SU-DHL-6 (cell line): ENCODE measurements around the gene GLG1.
"Not testable (repeated sequence)": the region's sequence is repeated elsewhere in the genome, so short reads cannot be mapped to it uniquely, and the experiment has no call there.

Source experiments
- H2AFZ ChIP-seq: fragments of 200-600 bp; sonication (generic); 2 replicates; pipeline ENCODE4 v1.6.1; 2014; ENCODE audit warnings: low read depth, mild to moderate bottlenecking, moderate library complexity, mixed read lengths, antibody characterized with exemption, low read length; ENCODE audit not compliant: severe bottlenecking
- H3F3A ChIP-seq: fragments of 200-600 bp; shearing (Covaris generic); 2 replicates; pipeline ENCODE4 v1.6.0; 2016; ENCODE audit warnings: antibody characterized with exemption, mild to moderate bottlenecking; ENCODE audit not compliant: insufficient read depth
- H3K27ac ChIP-seq: fragments of 200-600 bp; sonication (generic); 2 replicates; pipeline ENCODE4 v1.5.1; 2016; ENCODE audit warnings: low read depth, mild to moderate bottlenecking, low read length, moderate library complexity, mixed read lengths
- H3K27me3 ChIP-seq: fragments of 200-600 bp; sonication (generic), shearing (Covaris generic); 2 replicates; pipeline ENCODE4 v1.6.0; 2014; ENCODE audit warnings: mild to moderate bottlenecking, low read length
- H3K36me3 ChIP-seq: fragments of 200-600 bp; sonication (generic); 2 replicates; pipeline ENCODE4 v1.6.1; 2014; ENCODE audit warnings: mild to moderate bottlenecking, low read length, mixed read lengths
- H3K4me2 ChIP-seq: fragments of 300-600, 200-600 bp; shearing (Covaris generic), sonication (generic); 2 replicates; pipeline ENCODE4 v1.6.0; 2014; ENCODE audit warnings: low read length, low read depth, mild to moderate bottlenecking; ENCODE audit not compliant: poor library complexity, severe bottlenecking
- H3K4me3 ChIP-seq: fragments of 200-600 bp; sonication (generic); 2 replicates; pipeline ENCODE4 v1.5.1; 2014; ENCODE audit warnings: antibody characterized with exemption, low read length, mild to moderate bottlenecking, mixed read lengths; ENCODE audit not compliant: insufficient read depth, poor library complexity, severe bottlenecking
- H3K79me2 ChIP-seq: fragments of 200-600 bp; sonication (generic); 2 replicates; pipeline ENCODE4 v1.6.1; 2014; ENCODE audit warnings: mild to moderate bottlenecking, low read length, moderate library complexity; ENCODE audit not compliant: insufficient read depth
- H3K9ac ChIP-seq: fragments of 200-600 bp; sonication (generic); 2 replicates; pipeline ENCODE4 v1.7.0; 2014; ENCODE audit warnings: mild to moderate bottlenecking, low read length
- H3K9me2 ChIP-seq: fragments of 200-600 bp; sonication (generic); replicated peaks from 2 replicates; pipeline ENCODE4 v1.6.1; 2014; ENCODE audit warnings: low read length; ENCODE audit not compliant: insufficient read depth
- H3K9me3 ChIP-seq: fragments of 200-600 bp; sonication (generic); 2 replicates; pipeline ENCODE4 v1.6.1; 2014; ENCODE audit warnings: low read length, mixed read lengths; ENCODE audit not compliant: insufficient read depth
- H4K20me1 ChIP-seq: fragments of 200-600 bp; sonication (generic); 2 replicates; pipeline ENCODE4 v1.6.1; 2014; ENCODE audit warnings: low read depth, mild to moderate bottlenecking, antibody characterized with exemption, low read length, moderate library complexity, mixed read lengths
- CTCF ChIP-seq: fragments of 200-600 bp; sonication (generic); IDR thresholded peaks from one replicate; pipeline ENCODE4 v1.5.1; 2017; ENCODE audit warnings: antibody characterized with exemption, mild to moderate bottlenecking, low read length, moderate library complexity; ENCODE audit not compliant: insufficient read depth, poor library complexity, severe bottlenecking
- EZH2phosphoT487 ChIP-seq: fragments of 200-600 bp; sonication (generic), shearing (Covaris generic); conservative IDR thresholded peaks from 2 replicates; pipeline ENCODE4 v1.6.1; 2018; ENCODE audit warnings: mild to moderate bottlenecking, antibody characterized with exemption, low read length, moderate library complexity, mixed read lengths

The GLG1 gene

DNA sequence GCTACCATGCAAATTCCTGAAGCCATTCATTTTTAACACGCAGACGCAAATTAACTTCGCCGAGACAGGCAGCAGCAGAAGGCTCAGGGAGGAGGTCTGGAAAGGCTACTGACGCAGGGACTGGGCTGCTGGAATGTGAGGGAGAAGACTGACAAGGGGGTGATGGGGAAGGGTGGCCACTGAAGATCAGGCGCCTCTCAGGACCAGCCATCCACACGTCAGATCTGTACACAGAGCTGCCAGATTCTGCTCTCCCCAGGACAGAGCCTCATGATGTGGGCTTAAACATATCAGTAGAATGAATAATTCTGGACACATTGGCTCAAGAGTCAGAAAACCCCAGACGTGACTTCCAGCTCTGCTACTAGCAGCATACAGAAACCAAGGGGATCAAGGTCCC lies 160.0 kb downstream of the GLG1 start:
- Histone ChIP-seq H3K79me2 (no peaks in the 10 kb centered on the region), H3K9ac (no peak overlapping the region), H3K9me2 (no peaks in the 10 kb centered on the region), H2AFZ (no peak overlapping the region), H3K9me3 (no peaks in the 10 kb centered on the region), H3K27ac (no peak overlapping the region), H4K20me1 (no peaks in the 10 kb centered on the region), H3K27me3 (no peaks in the 10 kb centered on the region), H3K4me2 (no peak overlapping the region), H3F3A (no peaks in the 10 kb centered on the region), H3K4me3 (no peak overlapping the region), H3K36me3 (no peaks in the 10 kb centered on the region)
- TF ChIP-seq EZH2phosphoT487, result no peak
- TF ChIP-seq CTCF, result no peak

DNA sequence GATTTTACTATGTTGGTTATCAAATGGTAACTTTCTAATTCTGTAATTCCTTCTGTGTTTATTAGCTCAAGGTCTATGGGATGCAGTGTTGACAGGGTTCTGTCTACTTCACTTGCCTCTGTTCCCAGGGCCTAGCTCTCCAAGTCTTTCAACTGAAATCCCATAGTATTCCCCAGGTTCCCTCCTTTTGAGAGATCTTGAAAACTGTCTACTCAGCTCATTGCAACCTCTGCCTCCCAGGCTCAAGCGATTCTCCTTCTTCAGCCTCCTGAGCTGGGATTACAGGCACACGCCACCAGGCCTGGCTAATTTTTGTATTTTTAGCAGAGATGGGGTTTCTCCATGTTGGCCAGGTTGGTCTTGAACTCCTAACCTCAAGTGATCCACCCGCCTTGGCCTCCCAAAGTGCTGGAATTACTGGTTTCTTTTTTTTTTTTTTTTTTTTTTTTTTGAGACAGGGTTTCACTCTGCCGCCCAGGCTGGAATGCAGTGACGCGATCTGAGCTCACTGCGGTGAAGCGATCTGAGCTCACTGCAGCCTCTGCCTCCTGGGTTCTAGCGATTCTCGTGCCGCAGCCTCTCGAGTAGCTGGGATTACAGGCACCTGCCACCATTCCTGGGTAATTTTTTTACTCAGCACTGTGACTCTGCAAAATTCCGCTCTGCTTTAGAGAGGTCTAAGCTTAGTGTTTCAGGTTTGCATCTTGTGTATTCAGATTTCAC lies 163.1 kb downstream of the GLG1 start:
- H3K9me2 ChIP-seq, H3K9me3 ChIP-seq, H3K27me3 ChIP-seq, H3K36me3 ChIP-seq, H3K4me2 ChIP-seq, H3K4me3 ChIP-seq, H2AFZ ChIP-seq, H4K20me1 ChIP-seq, H3K9ac ChIP-seq, H3K27ac ChIP-seq, H3K79me2 ChIP-seq, H3F3A ChIP-seq: not testable (repeated sequence)

DNA sequence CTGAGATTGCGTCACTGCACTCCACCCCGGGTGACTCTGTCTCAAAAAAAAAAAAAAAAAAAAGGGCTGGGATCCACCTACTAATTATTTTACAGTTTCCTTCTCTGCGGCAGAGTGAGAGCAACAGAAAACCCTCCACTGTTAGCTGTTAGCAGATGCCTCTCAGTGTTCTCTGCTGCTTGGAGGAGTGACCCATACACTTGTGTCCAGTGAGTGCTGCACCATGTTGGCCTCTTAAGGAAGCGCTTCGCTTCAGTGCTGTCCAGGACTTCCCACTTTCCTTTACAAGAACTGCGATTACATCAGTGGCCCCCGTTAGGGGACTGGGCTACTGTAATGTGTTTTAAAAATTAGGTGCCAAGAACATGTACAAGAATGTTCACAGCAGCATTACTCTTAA lies 167.2 kb downstream of the GLG1 start:
- Histone ChIP-seq H3K9me3 (no peaks in the 10 kb centered on the region), H3K4me3 (no peak overlapping the region), H2AFZ (no peak overlapping the region), H3F3A (no peaks in the 10 kb centered on the region), H3K27me3 (no peaks in the 10 kb centered on the region), H3K79me2 (no peaks in the 10 kb centered on the region), H3K36me3 (no peaks in the 10 kb centered on the region), H4K20me1 (no peaks in the 10 kb centered on the region), H3K4me2 (no peak overlapping the region), H3K27ac (no peak overlapping the region), H3K9me2 (no peaks in the 10 kb centered on the region), H3K9ac (no peak overlapping the region)
- no peak for TF ChIP-seq EZH2phosphoT487
- no peak for TF ChIP-seq CTCF

- H3K4me3 ChIP-seq, result no peak overlapping the region
- no peaks in the 10 kb centered on the region for H3K79me2 ChIP-seq
- no peaks in the 10 kb centered on the region for H4K20me1 ChIP-seq
- no peaks in the 10 kb centered on the region for H3K27me3 ChIP-seq
- no peaks in the 10 kb centered on the region for H3K36me3 ChIP-seq
- no peak overlapping the region for H2AFZ ChIP-seq
- no peak overlapping the region for H3K27ac ChIP-seq
- H3K9ac ChIP-seq, result no peak overlapping the region
- no peak for TF ChIP-seq EZH2phosphoT487
- no peak overlapping the region for H3K4me2 ChIP-seq
- no peaks in the 10 kb centered on the region for H3F3A ChIP-seq
- no peaks in the 10 kb centered on the region for H3K9me2 ChIP-seq
- no peaks in the 10 kb centered on the region for H3K9me3 ChIP-seq
Observed at GRCh38 chr16:74438492-74438979, 168.4 kb downstream of the GLG1 start.
